Cardiac muscle cell (in vitro differentiated cells and primary cell): ENCODE results near the gene COL4A1. TPM values are rescaled to one million over a fixed set of nuclear protein-coding genes. Genes with fewer than 3 reads are reported as not detected.
"Not testable (repeated sequence)": the region's sequence is repeated elsewhere in the genome, so short reads cannot be mapped to it uniquely, and the experiment has no call there.

Source experiments
- DNase-seq, 2 donors: peaks; one replicate each; pipeline versions ENCODE4 v3.0.0 to v3.0.0-alpha.2; 2010 to 2017; ENCODE audit warnings: low read depth in 1 of 2, low spot score in 1 of 2
- H3K27ac ChIP-seq: fragments of 200-600 bp; sonication (generic); 2 replicates; pipeline ENCODE4 v1.5.1; 2016
- H3K27me3 ChIP-seq: fragments of 200-600 bp; sonication (generic); 2 replicates; pipeline ENCODE4 v1.6.0; 2016; ENCODE audit warnings: control low read depth
- H3K36me3 ChIP-seq: fragments of 200-600 bp; sonication (generic); 2 replicates; pipeline ENCODE4 v1.5.1; 2016; ENCODE audit warnings: control low read depth
- H3K4me1 ChIP-seq: fragments of 200-600 bp; sonication (generic); 2 replicates; pipeline ENCODE4 v1.8.1; 2017; ENCODE audit warnings: low read depth, mild to moderate bottlenecking, mixed run types
- H3K4me3 ChIP-seq: fragments of 200-600 bp; sonication (generic); 2 replicates; pipeline ENCODE4 v1.5.1; 2016; ENCODE audit warnings: mild to moderate bottlenecking
- H3K9me3 ChIP-seq: fragments of 200-600 bp; sonication (generic); 2 replicates; pipeline ENCODE4 v1.5.1; 2017; ENCODE audit warnings: low read depth, mild to moderate bottlenecking, control low read depth
- CTCF ChIP-seq: IDR thresholded peaks from 2 replicates; pipeline ENCODE4 v1.5.1; 2012; ENCODE audit warnings: low read depth, mild to moderate bottlenecking, low read length
- polyA plus RNA-seq: library from polyadenylated mRNA; unstranded; fragments of >200 nt; fragmentation: Nextera tagmentation; extraction: Ambion mirVana; gene quantifications from 2 replicates; pipeline ENCODE4 v1.2.1, GENCODE V29; 2016
- total RNA-seq: library from RNA; depleted of rRNA; stranded (reverse); fragments of >200 nt; gene quantifications from 2 replicates; pipeline ENCODE4 v1.2.3, GENCODE V29; 2016

COL4A1 gene
- total and polyA plus RNA-seq, 2 experiments from 2014 or later, result 73.9 to 171 TPM

- Histone ChIP-seq H3K27me3 (peaks cover 5% of the 10 kb centered on the region), H3K9me3 (no peaks in the 10 kb centered on the region), H3K27ac (no peak overlapping the region), H3K4me3 (no peak overlapping the region), H3K36me3 (no peaks in the 10 kb centered on the region), H3K4me1 (peaks cover 10% of the 10 kb centered on the region)
- no peak for TF ChIP-seq CTCF
- DNase-seq, result no peak
Observed at GRCh38 chr13:110118106-110118505, 188.9 kb downstream of the COL4A1 start.

DNA sequence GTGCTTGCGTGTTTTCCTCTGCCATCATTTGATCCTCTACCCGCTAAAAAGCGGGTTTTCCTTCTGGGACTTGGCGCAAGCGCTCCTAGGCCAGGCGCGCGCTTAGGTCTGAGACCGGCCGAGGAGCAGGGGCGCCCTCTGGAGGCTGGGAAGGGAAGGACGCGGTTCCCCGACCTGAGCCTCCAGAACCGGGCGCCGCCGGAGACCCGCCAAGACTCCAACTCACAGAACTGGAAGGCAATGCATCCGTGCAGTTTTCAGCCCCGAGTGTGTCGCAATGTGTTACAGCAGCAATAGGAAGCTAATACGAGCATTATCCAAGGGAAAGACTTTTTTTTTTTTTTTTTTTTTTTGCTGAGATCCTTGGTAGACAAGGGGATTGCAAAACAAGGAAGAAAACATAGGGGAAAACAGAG, 190.9 kb downstream of the COL4A1 start:
- TF ChIP-seq CTCF, result peak; percentile 93

GRCh38 chr13:110115591-110115990, 191.4 kb downstream of the COL4A1 start:
- no peak for TF ChIP-seq CTCF

More for the DNA sequence above, 190.9 kb downstream of the COL4A1 start:
- Histone ChIP-seq H3K4me3 (no peak overlapping the region), H3K9me3 (no peaks in the 10 kb centered on the region), H3K27me3 (peaks cover 5% of the 10 kb centered on the region), H3K4me1 (peaks cover 10% of the 10 kb centered on the region), H3K27ac (no peak overlapping the region), H3K36me3 (no peaks in the 10 kb centered on the region)
- DNase-seq, result peak; percentile 73 to 90

DNA sequence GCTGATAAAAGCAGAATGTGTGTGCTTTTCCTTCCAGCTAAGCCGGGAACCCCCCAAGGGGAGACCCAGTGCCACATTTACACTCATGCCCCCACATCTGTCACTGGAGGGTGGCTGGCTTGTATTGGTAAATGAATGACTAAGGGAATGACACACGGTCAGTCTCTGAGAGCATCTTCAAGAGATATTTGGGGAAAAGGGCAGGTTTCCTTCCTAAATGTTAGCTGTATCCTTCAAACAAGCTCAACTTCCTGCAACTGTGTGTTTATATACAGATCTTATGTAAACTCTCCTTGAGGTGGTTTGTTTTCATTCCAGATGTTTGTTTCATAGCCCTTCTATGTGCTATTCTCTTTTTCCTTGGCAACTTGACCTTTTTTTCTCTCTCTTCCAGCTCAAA, 192.6 kb downstream of the COL4A1 start:
- DNase-seq, result no peak
- no peaks in the 10 kb centered on the region for H3K9me3 ChIP-seq
- no peaks in the 10 kb centered on the region for H3K36me3 ChIP-seq
- H3K4me3 ChIP-seq, result no peak overlapping the region
- peaks cover 6% of the 10 kb centered on the region for H3K4me1 ChIP-seq
- TF ChIP-seq CTCF, result no peak
- H3K27me3 ChIP-seq, result peaks cover 5% of the 10 kb centered on the region
- H3K27ac ChIP-seq, result no peak overlapping the region

More at GRCh38 chr13:110115591-110115990, 191.4 kb downstream of the COL4A1 start:
- Histone ChIP-seq H3K9me3 (no peaks in the 10 kb centered on the region), H3K36me3 (no peaks in the 10 kb centered on the region), H3K27ac (no peak overlapping the region), H3K27me3 (peaks cover 5% of the 10 kb centered on the region), H3K4me3 (no peak overlapping the region), H3K4me1 (peaks cover 10% of the 10 kb centered on the region)
- DNase-seq, result no peak

DNA sequence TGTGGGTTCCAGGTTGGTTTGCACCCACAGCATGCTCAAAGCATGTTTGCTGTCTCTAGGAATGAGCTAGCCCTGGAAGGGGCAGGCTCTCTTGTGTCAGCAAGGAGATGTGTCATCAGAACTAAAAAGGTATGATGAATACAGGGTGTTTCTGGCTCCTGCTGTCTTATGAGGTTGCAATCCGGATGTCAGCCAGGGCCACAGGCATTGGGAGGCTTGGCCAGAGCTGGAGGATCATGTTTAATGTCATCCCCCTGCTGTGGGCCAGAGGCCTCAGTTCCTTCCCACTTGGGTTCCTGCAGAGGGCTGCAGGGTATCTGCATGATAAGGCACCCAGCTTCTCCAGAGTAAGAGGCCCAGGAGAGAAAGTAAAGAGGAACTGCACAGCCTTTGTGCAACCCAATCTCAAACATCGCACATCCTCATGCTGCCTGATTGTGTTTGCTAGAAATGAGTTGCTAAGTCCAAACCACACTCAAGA, 193.6 kb downstream of the COL4A1 start:
- peak in 1 of 2 donors; percentile 45 for DNase-seq
- TF ChIP-seq CTCF, result no peak
- H3K36me3 ChIP-seq, result no peaks in the 10 kb centered on the region
- H3K27me3 ChIP-seq, result peaks cover 5% of the 10 kb centered on the region
- peaks cover 5% of the 10 kb centered on the region for H3K4me1 ChIP-seq
- no peak overlapping the region for H3K4me3 ChIP-seq
- H3K9me3 ChIP-seq, result no peaks in the 10 kb centered on the region
- no peak overlapping the region for H3K27ac ChIP-seq

DNA sequence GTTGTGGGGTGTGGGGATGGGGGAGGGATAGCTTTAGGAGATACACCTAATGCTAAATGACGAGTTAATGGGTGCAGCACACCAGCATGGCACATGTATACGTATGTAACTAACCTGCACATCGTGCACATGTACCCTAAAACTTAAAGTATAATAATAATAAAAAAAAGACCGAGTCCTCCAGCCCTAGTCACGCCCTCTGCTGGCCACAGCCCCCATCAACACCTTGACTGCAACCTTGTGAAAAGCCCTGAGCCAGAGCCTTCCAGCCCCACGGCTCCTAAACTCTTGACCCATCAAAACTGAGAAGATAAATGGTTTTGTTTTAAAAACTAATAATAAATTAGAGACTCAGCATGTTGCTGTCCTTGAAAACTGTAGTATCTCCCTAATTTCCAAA, 194.6 kb downstream of the COL4A1 start:
- not testable (repeated sequence) for H3K27ac ChIP-seq, DNase-seq, H3K9me3 ChIP-seq, H3K4me1 ChIP-seq, H3K4me3 ChIP-seq, H3K36me3 ChIP-seq, H3K27me3 ChIP-seq
- TF ChIP-seq CTCF, result peak; percentile 44
